H9 (cell line): ENCODE measurements around the gene KRT6A. TPM values are rescaled to one million over a fixed set of nuclear protein-coding genes. Genes with fewer than 3 reads are reported as not detected.

Experiments
- DNase-seq: peaks from one replicate; pipeline ENCODE4 v3.0.0-alpha.2; 2017
- H2AFZ ChIP-seq: one replicate; pipeline ENCODE4 v1.6.1; 2013; ENCODE audit warnings: mild to moderate bottlenecking, low read length, control low read depth, moderate library complexity
- H2AK5ac ChIP-seq: 2 replicates; pipeline ENCODE4 v1.6.1; 2013; ENCODE audit warnings: low read length, control low read depth, mixed read lengths; ENCODE audit not compliant: insufficient read length
- H2BK120ac ChIP-seq: one replicate; pipeline ENCODE4 v1.6.1; 2013; ENCODE audit warnings: low read depth, mild to moderate bottlenecking, low read length, control low read depth, inconsistent platforms; ENCODE audit not compliant: poor library complexity, severe bottlenecking
- H2BK12ac ChIP-seq: 2 replicates; pipeline ENCODE4 v1.6.1; 2013; ENCODE audit warnings: low read length, control low read depth, mixed read lengths, low read depth; ENCODE audit not compliant: insufficient read length
- H2BK15ac ChIP-seq: 2 replicates; pipeline ENCODE4 v1.6.1; 2013; ENCODE audit warnings: low read depth, low read length, control low read depth
- H2BK20ac ChIP-seq: one replicate; pipeline ENCODE4 v1.6.1; 2013; ENCODE audit warnings: low read depth, mild to moderate bottlenecking, low read length, control low read depth, inconsistent platforms; ENCODE audit not compliant: poor library complexity, severe bottlenecking
- H2BK5ac ChIP-seq: 2 replicates; pipeline ENCODE4 v1.6.1; 2013; ENCODE audit warnings: low read length, control low read depth, mixed read lengths; ENCODE audit not compliant: insufficient read length
- H3K14ac ChIP-seq: 2 replicates; pipeline ENCODE4 v1.6.1; 2013; ENCODE audit warnings: low read length, control low read depth; ENCODE audit not compliant: insufficient read depth
- H3K18ac ChIP-seq: 2 replicates; pipeline ENCODE4 v1.6.1; 2013; ENCODE audit warnings: low read depth, mild to moderate bottlenecking, mixed read lengths, low read length, control low read depth; ENCODE audit not compliant: insufficient read length
- H3K23ac ChIP-seq: 2 replicates; pipeline ENCODE4 v1.6.1; 2013; ENCODE audit warnings: low read length, control low read depth, mixed read lengths, low read depth; ENCODE audit not compliant: insufficient read length
- H3K23me2 ChIP-seq: 2 replicates; pipeline ENCODE4 v1.6.1; 2013; ENCODE audit warnings: low read depth, mild to moderate bottlenecking, mixed read lengths, low read length, control low read depth; ENCODE audit not compliant: insufficient read length, poor library complexity, severe bottlenecking
- H3K27ac ChIP-seq: 2 replicates; pipeline ENCODE4 v1.5.1; 2013; ENCODE audit warnings: low read length, control low read depth, mixed read lengths, low read depth; ENCODE audit not compliant: insufficient read length
- H3K27me3 ChIP-seq: 2 replicates; pipeline ENCODE4 v1.6.1; 2013; ENCODE audit warnings: low read length, control low read depth, inconsistent platforms; ENCODE audit not compliant: insufficient read depth
- H3K4ac ChIP-seq: 2 replicates; pipeline ENCODE4 v1.6.1; 2013; ENCODE audit warnings: low read depth, mild to moderate bottlenecking, control low read depth, inconsistent platforms, low read length, moderate library complexity
- H3K4me1 ChIP-seq: 2 replicates; pipeline ENCODE4 v1.6.1; 2013; ENCODE audit warnings: low read length, control low read depth, inconsistent platforms; ENCODE audit not compliant: insufficient read depth
- H3K4me2 ChIP-seq: 2 replicates; pipeline ENCODE4 v1.6.1; 2013; ENCODE audit warnings: low read length, control low read depth, mixed read lengths; ENCODE audit not compliant: insufficient read length, insufficient read depth
- H3K56ac ChIP-seq: 2 replicates; pipeline ENCODE4 v1.6.1; 2013; ENCODE audit warnings: low read depth, mild to moderate bottlenecking, mixed read lengths, low read length, control low read depth; ENCODE audit not compliant: insufficient read length
- H3K79me1 ChIP-seq: 2 replicates; pipeline ENCODE4 v1.6.1; 2013; ENCODE audit warnings: low read depth, mild to moderate bottlenecking, moderate library complexity, low read length, control low read depth, inconsistent platforms; ENCODE audit not compliant: insufficient read depth, poor library complexity, severe bottlenecking
- H3K79me2 ChIP-seq: 2 replicates; pipeline ENCODE4 v1.6.1; 2013; ENCODE audit warnings: low read length, control low read depth, inconsistent platforms; ENCODE audit not compliant: insufficient read depth
- H3K9ac ChIP-seq: 2 replicates; pipeline ENCODE4 v1.6.1; 2013; ENCODE audit warnings: low read length, control low read depth, mixed read lengths; ENCODE audit not compliant: insufficient read length; ENCODE audit errors: extremely low read depth
- H3K9me3 ChIP-seq: one replicate; pipeline ENCODE4 v1.6.1; 2013; ENCODE audit warnings: low read depth, low read length, inconsistent platforms; ENCODE audit not compliant: control insufficient read depth
- H3T11ph ChIP-seq: one replicate; pipeline ENCODE4 v1.6.1; 2013; ENCODE audit warnings: mild to moderate bottlenecking, low read length, control low read depth, inconsistent platforms
- H4K20me1 ChIP-seq: one replicate; pipeline ENCODE4 v1.6.1; 2013; ENCODE audit not compliant: control insufficient read depth, insufficient read length, insufficient read depth
- H4K5ac ChIP-seq: 2 replicates; pipeline ENCODE4 v1.6.1; 2013; ENCODE audit warnings: low read depth, mild to moderate bottlenecking, mixed read lengths, low read length, control low read depth; ENCODE audit not compliant: insufficient read length
- H4K8ac ChIP-seq: replicated peaks from 2 replicates; pipeline ENCODE4 v1.6.1; 2013; ENCODE audit warnings: low read length, control low read depth, mixed read lengths, low read depth; ENCODE audit not compliant: insufficient read length
- H4K91ac ChIP-seq: 2 replicates; pipeline ENCODE4 v1.6.1; 2013; ENCODE audit warnings: low read depth, mild to moderate bottlenecking, moderate library complexity, mixed read lengths, low read length, control low read depth; ENCODE audit not compliant: insufficient read length
- H3K27ac Mint-ChIP-seq, 3 experiments: 2 replicates in 2 of 3; 3 replicates in 1 of 3; pipeline ENCODE4 v1.8.0; 2020 to 2021; ENCODE audit warnings: mixed read lengths in 3 of 3, mild to moderate bottlenecking in 1 of 3, moderate library complexity in 1 of 3
- H3K27me3 Mint-ChIP-seq: 2 replicates; pipeline ENCODE4 v1.8.0; 2021; ENCODE audit warnings: low read depth, mild to moderate bottlenecking, moderate library complexity, mixed read lengths
- H3K36me3 Mint-ChIP-seq, 3 experiments: 2 replicates in 2 of 3; 3 replicates in 1 of 3; pipeline ENCODE4 v1.8.0; 2020 to 2021; ENCODE audit warnings: low read depth in 3 of 3, mixed read lengths in 3 of 3; ENCODE audit not compliant: insufficient read depth in 1 of 3
- H3K4me1 Mint-ChIP-seq, 2 experiments: 2 replicates each; pipeline ENCODE4 v1.8.0; 2020; ENCODE audit warnings: mixed read lengths in 2 of 2
- H3K4me3 Mint-ChIP-seq, 2 experiments: 2 replicates in 1 of 2; 3 replicates in 1 of 2; pipeline ENCODE4 v1.8.0; 2020 to 2021; ENCODE audit warnings: mild to moderate bottlenecking in 2 of 2, mixed read lengths in 2 of 2, moderate library complexity in 1 of 2
- H3K9me3 Mint-ChIP-seq, 2 experiments: 2 replicates in 1 of 2; 3 replicates in 1 of 2; pipeline ENCODE4 v1.8.0; 2020; ENCODE audit warnings: mild to moderate bottlenecking in 2 of 2, mixed read lengths in 2 of 2, moderate library complexity in 1 of 2
- WGBS: extraction: QIAGEN DNeasy Blood & Tissue Kit; methylation state at CpG from one replicate; pipeline ENCODE4 v1.1.7; 2013; ENCODE audit warnings: missing lambda C conversion rate, low lambda C conversion rate, mixed read lengths; ENCODE audit not compliant: insufficient read length; ENCODE audit errors: extremely low coverage; 5-methylcytosine and 5-hydroxymethylcytosine counted together
- total RNA-seq: library from RNA; stranded (reverse); gene quantifications from 2 replicates; pipeline ENCODE4 v1.2.1, GENCODE V29; 2021
- TF ChIP-seq, protein P1 (sequence below): fragments of 200-600 bp; sonication (generic); conservative IDR thresholded peaks from 3 replicates; pipeline ENCODE4 v1.8.0; 2021; ENCODE audit warnings: antibody characterized with exemption, mild to moderate bottlenecking

KRT6A gene
- total RNA-seq, 1 experiment from 2014 or later = not detected

DNA sequence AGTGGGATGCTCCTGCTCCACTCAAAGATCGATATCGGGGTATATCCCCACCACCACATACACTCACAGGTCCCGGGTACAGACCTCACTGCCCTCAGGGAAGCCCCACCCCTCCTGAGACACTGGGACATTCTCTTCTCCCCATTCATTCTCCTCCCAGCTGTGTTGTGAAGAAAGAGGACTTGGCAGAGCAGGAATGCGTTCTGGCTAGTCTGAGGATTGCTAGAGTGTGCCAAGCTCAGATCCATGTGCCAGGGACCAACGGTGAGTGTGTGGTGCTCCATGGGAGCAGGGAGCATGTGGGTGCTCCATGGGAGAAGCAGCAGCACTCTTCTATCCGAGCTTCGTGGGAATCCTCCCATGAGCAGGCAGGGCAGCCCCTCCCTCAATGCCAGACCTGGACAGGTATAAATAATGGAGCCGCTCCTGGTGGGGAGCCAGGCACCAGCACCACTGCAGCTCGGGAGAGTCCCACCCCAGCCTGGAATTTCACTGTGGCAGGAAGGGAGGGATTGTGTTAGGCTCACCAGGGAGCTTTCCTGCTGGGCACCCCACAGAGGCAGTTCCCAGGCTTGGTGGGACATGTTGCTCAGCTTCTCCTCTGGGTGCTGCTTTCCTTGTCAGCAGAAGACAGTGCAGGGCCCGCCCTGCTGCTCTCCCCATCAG lies 29.4 kb upstream of the KRT6A start:
- Histone ChIP-seq H2AK5ac (no peak overlapping the region), H3K27me3 (no peaks in the 10 kb centered on the region), H4K91ac (no peak overlapping the region), H2AFZ (no peak overlapping the region), H3K9me3 (no peaks in the 10 kb centered on the region), H3K4me1 (no peaks in the 10 kb centered on the region), H2BK5ac (no peak overlapping the region), H3K4ac (no peak overlapping the region), H2BK12ac (no peak overlapping the region), H2BK20ac (no peak overlapping the region), H3T11ph (no peak overlapping the region), H3K18ac (no peak overlapping the region), H3K79me1 (no peaks in the 10 kb centered on the region), H3K14ac (no peak overlapping the region; the same call in 1 of the 2 replicates), H3K9ac (no peak overlapping the region), H3K23me2 (no peaks in the 10 kb centered on the region), H4K20me1 (no peaks in the 10 kb centered on the region), H3K4me2 (no peak overlapping the region), H4K5ac (no peak overlapping the region), H3K23ac (no peak overlapping the region), H2BK15ac (no peak overlapping the region), H3K56ac (no peak overlapping the region), H3K79me2 (no peaks in the 10 kb centered on the region), H4K8ac (no peak overlapping the region), H2BK120ac (no peak overlapping the region), H3K27ac (no peak overlapping the region)
- Mint-ChIP-seq H3K36me3 (no peaks in the 10 kb centered on the region), H3K27ac (peak overlapping the region in 1 of 3 experiments; percentile 34; a peak in 1 of 7 replicates), H3K9me3 (no peaks in the 10 kb centered on the region; a peak in 1 of 5 replicates), H3K4me3 (no peak overlapping the region), H3K27me3 (peaks cover 3% of the 10 kb centered on the region), H3K4me1 (peaks cover 15 to 20% of the 10 kb centered on the region in 2 experiments)
- TF ChIP-seq, protein P1, sequence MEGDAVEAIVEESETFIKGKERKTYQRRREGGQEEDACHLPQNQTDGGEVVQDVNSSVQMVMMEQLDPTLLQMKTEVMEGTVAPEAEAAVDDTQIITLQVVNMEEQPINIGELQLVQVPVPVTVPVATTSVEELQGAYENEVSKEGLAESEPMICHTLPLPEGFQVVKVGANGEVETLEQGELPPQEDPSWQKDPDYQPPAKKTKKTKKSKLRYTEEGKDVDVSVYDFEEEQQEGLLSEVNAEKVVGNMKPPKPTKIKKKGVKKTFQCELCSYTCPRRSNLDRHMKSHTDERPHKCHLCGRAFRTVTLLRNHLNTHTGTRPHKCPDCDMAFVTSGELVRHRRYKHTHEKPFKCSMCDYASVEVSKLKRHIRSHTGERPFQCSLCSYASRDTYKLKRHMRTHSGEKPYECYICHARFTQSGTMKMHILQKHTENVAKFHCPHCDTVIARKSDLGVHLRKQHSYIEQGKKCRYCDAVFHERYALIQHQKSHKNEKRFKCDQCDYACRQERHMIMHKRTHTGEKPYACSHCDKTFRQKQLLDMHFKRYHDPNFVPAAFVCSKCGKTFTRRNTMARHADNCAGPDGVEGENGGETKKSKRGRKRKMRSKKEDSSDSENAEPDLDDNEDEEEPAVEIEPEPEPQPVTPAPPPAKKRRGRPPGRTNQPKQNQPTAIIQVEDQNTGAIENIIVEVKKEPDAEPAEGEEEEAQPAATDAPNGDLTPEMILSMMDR = no peak
- peak; percentile 23 for DNase-seq
- no CpG with 5 or more reads among the region's 10 CpGs for WGBS
